ENCODE measurements around the gene TANGO2. TPM values are rescaled to one million over a fixed set of nuclear protein-coding genes. Genes with fewer than 3 reads are reported as not detected.

Gene TANGO2
- total and polyA plus RNA-seq, 9 of the 15 experiments (the other 6 are each of a cell fraction or from before 2014, with no cell fraction given), result 15.5 to 94.9 (median 70.1) TPM

GRCh38 chr22:20043057-20043996 is 22.4 kb downstream of the TANGO2 start (continued):
- TF ChIP-seq, protein P1, sequence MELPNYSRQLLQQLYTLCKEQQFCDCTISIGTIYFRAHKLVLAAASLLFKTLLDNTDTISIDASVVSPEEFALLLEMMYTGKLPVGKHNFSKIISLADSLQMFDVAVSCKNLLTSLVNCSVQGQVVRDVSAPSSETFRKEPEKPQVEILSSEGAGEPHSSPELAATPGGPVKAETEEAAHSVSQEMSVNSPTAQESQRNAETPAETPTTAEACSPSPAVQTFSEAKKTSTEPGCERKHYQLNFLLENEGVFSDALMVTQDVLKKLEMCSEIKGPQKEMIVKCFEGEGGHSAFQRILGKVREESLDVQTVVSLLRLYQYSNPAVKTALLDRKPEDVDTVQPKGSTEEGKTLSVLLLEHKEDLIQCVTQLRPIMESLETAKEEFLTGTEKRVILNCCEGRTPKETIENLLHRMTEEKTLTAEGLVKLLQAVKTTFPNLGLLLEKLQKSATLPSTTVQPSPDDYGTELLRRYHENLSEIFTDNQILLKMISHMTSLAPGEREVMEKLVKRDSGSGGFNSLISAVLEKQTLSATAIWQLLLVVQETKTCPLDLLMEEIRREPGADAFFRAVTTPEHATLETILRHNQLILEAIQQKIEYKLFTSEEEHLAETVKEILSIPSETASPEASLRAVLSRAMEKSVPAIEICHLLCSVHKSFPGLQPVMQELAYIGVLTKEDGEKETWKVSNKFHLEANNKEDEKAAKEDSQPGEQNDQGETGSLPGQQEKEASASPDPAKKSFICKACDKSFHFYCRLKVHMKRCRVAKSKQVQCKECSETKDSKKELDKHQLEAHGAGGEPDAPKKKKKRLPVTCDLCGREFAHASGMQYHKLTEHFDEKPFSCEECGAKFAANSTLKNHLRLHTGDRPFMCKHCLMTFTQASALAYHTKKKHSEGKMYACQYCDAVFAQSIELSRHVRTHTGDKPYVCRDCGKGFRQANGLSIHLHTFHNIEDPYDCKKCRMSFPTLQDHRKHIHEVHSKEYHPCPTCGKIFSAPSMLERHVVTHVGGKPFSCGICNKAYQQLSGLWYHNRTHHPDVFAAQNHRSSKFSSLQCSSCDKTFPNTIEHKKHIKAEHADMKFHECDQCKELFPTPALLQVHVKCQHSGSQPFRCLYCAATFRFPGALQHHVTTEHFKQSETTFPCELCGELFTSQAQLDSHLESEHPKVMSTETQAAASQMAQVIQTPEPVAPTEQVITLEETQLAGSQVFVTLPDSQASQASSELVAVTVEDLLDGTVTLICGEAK (IDR thresholded peaks at IDR 0.05), result no peak
- TF ChIP-seq, protein P1 (CRISPR knock-in tag; IDR thresholded peaks at IDR 0.05), result 0 out of 2 replicates have a peak, but pooled peaks have one; percentile 19
- TF ChIP-seq ESRRA (IDR thresholded peaks at IDR 0.05; ENCODE audit: borderline replicate concordance, low read depth), result no peak
- TF ChIP-seq ZNF175 (CRISPR knock-in tag; IDR thresholded peaks at IDR 0.05; ENCODE audit: low read depth), result no peak
- peak; percentile 37; the same call in 1 of the 2 replicates for TF ChIP-seq ZBTB1 (CRISPR knock-in tag; IDR thresholded peaks at IDR 0.05; ENCODE audit: borderline replicate concordance, low read depth)
- TF ChIP-seq EGR1 (conservative IDR thresholded peaks at IDR 0.05), result no peak
- 0 out of 2 replicates have a peak, but pooled peaks have one; percentile 41 for TF ChIP-seq ARID4B (CRISPR knock-in tag; IDR thresholded peaks at IDR 0.05)
- TF ChIP-seq MNT (conservative IDR thresholded peaks at IDR 0.05), result no peak
- TF ChIP-seq ZNF124 (CRISPR knock-in tag; IDR thresholded peaks at IDR 0.05), result peak; percentile 79; the same call in 1 of the 2 replicates
- TF ChIP-seq MYBL2 (IDR thresholded peaks at IDR 0.05; ENCODE audit: low read depth), result no peak
- TF ChIP-seq MYBL2 (CRISPR knock-in tag; IDR thresholded peaks at IDR 0.05; ENCODE audit: borderline replicate concordance), result no peak

Measured in K562 (cell line).